CD4-positive, alpha-beta T cell treated with Interleukin-12 subunit alpha and Interleukin-12 subunit beta, for 1 hour (primary cell): ENCODE measurements around the gene ARHGAP9.
"Not testable (repeated sequence)": the region's sequence is repeated elsewhere in the genome, so short reads cannot be mapped to it uniquely, and the experiment has no call there.

Experiments
- DNase-seq: peaks from one replicate; pipeline ENCODE4 v3.0.0-alpha.2; 2020

Gene ARHGAP9

DNA sequence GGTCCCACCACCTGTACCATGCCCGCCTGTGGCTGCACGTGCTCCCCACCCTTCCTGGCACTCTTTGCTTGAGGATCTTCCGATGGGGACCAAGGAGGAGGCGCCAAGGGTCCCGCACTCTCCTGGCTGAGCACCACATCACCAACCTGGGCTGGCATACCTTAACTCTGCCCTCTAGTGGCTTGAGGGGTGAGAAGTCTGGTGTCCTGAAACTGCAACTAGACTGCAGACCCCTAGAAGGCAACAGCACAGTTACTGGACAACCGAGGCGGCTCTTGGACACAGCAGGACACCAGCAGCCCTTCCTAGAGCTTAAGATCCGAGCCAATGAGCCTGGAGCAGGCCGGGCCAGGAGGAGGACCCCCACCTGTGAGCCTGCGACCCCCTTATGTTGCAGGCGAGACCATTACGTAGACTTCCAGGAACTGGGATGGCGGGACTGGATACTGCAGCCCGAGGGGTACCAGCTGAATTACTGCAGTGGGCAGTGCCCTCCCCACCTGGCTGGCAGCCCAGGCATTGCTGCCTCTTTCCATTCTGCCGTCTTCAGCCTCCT is 23.4 kb downstream of the ARHGAP9 start:
- peak; percentile 66 for DNase-seq

DNA sequence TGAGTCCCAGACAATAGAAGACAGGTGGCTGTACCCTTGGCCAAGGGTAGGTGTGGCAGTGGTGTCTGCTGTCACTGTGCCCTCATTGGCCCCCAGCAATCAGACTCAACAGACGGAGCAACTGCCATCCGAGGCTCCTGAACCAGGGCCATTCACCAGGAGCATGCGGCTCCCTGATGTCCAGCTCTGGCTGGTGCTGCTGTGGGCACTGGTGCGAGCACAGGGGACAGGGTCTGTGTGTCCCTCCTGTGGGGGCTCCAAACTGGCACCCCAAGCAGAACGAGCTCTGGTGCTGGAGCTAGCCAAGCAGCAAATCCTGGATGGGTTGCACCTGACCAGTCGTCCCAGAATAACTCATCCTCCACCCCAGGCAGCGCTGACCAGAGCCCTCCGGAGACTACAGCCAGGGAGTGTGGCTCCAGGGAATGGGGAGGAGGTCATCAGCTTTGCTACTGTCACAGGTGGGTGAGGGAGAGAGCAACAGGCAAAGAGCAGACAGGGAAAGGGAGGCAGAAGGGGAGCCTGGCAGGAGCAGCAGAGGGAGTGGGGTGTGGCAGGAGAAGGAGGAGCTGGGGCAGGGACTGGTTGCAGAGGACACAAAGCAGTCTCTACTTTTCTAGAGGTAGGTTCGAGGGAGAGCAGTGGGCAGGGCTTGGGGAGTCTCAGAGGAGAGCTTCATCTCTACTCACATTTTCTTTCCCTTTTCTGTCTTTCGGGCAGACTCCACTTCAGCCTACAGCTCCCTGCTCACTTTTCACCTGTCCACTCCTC is 24.1 kb downstream of the ARHGAP9 start:
- no peak for DNase-seq

GRCh38 chr12:57454566-57455373 is 24.9 kb downstream of the ARHGAP9 start, which contains the start of gene INHBE:
Gene INHBE, plus strand, starts transcription at chr12:57455307. Its CDS starts 230 bp downstream, at chr12:57455537.
- no peak for DNase-seq

- no peak for DNase-seq
Observed at GRCh38 chr12:57454213-57454565, 25.5 kb downstream of the ARHGAP9 start.

DNA sequence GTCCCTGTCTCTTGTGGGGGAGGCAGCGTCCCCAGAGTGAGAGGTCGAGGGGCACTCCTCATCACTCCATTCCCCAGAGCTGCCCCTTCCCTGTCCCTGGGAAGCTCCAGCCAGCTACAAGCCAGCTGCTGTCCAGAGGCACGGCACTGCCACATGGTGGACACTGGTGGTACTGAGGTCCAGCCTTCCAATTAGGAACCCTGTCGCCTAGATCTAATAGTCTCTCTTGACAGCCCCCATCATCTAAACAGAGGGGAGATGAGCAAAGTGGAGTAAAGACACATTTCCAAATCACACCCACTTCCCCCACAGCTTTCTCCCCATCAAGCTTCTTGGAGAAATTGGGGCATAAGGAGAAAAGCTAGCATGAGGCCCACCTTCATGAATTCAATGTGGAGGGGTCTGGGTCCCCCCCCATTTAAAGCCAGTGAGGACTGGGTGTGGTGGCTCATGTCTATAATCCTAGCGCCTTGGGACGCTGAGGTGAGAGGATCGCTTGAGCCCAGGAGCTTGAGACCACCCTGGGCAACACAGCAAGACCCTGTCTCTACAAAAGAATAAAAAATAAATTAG is 26.6 kb downstream of the ARHGAP9 start:
- peak; percentile 47 for DNase-seq

DNA sequence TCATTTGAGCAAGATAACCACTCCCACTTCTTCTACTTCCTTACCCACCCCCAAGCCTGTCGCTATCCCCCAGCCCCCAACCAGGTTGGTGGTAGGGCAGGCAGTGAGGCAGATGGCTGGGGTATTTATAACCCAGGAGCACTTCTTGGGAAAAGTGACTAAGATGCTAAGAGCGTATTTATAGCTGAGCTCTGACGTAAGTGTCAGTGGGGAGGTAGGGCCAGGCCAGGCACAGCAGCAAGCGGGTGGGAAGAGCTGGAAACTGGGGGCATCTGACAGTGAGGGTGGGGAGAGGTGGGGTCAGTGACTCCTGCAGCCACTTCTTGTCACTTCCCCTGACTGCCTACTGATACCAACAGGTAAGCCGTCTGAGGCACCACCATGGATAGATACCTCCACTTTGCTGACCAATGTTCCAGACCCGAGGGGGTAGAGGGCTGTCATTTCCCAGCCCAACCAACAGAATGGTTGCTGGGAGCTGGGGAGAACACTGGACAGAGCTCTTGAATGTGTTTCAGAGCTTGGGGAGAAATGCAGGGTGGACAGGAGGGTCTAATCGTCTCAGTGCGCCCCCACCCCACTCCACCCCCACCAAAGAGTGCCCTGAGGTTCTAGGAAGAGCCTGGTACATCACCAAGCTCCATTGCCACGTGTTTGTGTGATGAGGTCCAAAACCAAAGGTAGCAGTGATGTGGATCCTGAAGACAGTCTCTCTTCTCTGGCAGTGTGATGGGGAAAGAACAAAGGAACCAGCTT is 27.3 kb downstream of the ARHGAP9 start:
- no peak for DNase-seq

- no peak for DNase-seq
Observed at GRCh38 chr12:57451233-57451778, 28.4 kb downstream of the ARHGAP9 start.

GRCh38 chr12:57450057-57450456 is 29.6 kb downstream of the ARHGAP9 start:
- no peak for DNase-seq

DNA sequence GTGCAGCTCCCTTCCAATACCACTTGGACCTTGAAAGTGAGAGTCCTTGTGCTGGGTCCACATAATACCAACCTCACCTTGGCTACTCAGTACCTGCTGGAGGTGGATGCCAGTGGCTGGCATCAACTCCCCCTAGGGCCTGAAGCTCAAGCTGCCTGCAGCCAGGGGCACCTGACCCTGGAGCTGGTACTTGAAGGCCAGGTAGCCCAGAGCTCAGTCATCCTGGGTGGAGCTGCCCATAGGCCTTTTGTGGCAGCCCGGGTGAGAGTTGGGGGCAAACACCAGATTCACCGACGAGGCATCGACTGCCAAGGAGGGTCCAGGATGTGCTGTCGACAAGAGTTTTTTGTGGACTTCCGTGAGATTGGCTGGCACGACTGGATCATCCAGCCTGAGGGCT is 30.3 kb downstream of the ARHGAP9 start:
- DNase-seq = no peak

DNA sequence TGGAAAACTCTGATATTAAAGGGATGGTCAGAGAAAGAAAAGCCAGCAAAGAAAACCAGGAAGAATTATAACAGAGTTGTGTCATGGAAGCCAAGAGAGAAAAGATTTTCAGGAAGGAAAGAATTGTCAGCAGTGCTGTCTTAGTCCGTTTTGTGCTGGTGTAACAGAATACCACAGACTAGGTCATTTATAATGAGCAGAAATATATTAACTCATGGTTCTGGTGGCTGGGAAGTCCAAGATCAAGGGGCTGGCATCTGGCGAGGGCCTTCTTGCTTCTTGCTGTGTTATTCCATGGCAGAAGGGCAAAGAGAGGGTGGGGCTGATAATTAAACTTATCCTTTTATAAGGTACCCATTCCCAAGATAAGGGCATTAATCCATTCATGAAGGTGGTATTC is 31.0 kb downstream of the ARHGAP9 start:
- DNase-seq = no peak

DNA sequence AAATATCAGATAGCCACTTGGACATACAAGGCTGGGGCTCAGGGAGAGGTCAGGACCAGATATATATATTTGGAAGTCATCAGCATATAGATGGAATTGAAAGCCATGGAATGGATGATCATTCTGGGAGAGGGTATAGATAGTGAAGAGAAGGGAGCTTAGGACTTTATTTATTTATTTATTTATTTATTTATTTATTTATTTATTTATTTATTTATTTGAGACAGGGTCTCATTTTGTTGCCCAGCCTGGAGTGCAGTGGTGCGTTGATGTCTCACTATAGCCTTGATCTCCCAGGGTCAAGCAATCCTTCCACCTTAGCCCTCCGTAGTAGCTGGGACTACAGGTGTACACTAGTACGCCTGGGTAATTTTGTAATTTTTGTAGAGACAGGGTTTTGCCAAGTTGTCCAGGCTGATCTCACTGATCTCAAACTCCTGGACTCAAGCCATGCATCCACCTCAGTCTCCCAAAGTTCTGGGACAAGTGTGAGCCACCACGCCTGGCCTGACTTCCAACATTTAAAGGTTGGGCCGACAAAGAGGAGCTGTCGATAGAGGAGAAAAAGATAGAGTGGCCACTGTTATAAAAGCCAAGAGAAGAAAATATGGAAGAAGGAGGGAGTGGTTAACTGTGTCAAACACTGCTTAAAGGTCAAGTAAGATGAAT is 33.2 kb downstream of the ARHGAP9 start:
- DNase-seq = no peak

DNA sequence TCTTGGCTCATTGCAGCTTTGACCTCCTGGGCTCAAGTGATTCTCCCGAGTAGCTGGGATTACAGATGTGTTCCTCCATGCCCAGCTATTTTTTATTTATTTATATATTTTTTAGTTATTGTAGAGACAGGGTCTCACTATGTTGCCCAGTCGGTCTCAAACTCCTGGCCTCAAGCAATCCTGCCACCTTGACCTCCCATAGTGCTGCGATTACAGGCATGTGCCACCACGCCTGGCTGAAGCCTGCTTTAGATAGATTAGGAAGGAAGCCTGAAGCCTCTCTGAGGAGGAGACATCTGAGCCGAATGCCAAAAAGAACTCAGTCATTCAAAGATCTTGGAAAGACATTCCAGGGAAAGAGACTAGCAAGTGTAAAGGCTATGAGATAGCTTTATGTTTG is 34.9 kb downstream of the ARHGAP9 start:
- DNase-seq = no peak

DNA sequence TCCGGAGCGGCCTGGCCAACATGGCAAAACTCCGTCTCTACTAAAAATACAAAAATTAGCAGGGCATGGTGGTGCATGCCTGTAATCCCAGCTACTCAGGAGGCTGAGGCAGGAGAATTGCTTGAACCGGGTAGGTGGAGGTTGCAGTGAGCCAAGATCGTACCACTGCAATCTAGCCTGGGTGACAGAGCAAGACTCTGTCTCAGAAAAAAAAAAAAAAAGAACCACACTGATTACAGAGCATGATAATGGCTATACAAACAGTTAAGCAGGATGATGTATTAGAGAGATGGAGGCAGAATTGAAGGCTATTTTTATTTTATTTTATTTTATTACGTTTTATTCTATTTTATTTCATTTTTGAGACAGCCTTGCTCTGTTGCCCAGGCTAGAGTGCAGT is 35.3 kb downstream of the ARHGAP9 start:
- not testable (repeated sequence) for DNase-seq

GRCh38 chr12:57441846-57442427 is 37.7 kb downstream of the ARHGAP9 start:
- DNase-seq = no peak

DNA sequence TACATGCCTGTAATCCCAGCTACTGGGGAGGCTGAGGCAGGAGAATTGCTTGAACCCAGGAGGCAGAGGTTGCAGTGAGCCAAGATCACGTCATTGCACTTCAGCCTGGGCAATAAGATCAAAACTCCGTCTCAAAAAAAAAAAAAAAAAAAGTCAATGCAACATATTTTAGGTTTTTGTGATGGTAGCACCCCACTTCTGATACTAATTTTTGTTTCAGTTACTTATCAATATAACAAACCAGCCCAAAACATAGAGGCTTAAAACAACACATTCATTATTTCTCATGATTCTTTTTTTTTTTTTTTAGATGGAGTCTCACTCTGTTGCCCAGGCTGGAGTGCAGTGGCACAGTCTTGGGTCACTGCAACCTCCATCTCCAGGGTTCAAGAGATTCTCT is 38.3 kb downstream of the ARHGAP9 start:
- DNase-seq = not testable (repeated sequence)

DNA sequence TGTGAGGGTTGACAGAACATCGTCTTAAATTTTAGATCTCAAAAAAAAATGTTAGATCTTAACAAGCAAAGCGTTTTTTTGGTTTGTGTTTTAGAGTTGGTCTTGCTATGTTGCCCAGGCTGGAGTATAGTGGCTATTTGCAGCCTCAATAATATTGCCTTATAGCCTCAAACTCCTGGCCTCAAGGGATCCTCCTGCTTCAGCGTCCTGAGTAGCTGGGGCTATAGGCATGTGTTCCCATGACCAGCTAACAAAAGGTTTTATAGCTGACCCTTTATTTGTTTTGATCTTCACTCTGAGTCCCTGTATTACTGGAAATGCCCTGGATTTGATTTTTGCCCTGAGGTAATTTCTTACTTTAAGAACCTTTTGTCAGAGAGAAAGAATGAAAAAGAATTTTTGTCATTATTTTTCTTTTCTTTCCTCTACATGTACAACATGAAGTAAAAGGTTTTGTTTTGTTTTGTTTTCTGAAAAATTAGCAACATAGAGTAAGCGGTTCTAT is 39.9 kb downstream of the ARHGAP9 start:
- DNase-seq = no peak

GRCh38 chr12:57438400-57438799 is 41.3 kb downstream of the ARHGAP9 start:
- DNase-seq = no peak

DNA sequence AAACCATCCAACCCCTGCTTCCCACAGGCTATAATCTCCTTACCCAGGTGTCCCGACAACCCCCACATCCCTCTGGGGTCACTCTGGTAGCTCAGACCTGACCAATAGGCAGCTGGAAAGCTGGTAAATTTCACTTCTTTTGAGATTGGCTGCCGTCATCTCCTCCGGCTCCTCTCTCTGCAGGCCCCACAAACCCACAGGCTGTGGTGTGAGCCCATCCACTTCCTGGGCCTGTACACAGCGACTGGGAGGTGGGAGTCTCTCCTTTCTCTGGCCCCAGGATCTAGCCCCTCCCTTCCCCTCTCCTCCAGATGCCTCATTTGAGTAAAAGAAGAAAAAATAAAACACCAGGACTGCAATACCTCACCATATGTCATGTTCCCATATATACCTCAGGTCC is 44.4 kb downstream of the ARHGAP9 start:
- DNase-seq = no peak

GRCh38 chr12:57434517-57435223 is 45.0 kb downstream of the ARHGAP9 start, which contains the start of gene INHBC:
Gene INHBC, plus strand, starts transcription at chr12:57434784. Its CDS starts 103 bp downstream, at chr12:57434887.
- no peak for DNase-seq

DNA sequence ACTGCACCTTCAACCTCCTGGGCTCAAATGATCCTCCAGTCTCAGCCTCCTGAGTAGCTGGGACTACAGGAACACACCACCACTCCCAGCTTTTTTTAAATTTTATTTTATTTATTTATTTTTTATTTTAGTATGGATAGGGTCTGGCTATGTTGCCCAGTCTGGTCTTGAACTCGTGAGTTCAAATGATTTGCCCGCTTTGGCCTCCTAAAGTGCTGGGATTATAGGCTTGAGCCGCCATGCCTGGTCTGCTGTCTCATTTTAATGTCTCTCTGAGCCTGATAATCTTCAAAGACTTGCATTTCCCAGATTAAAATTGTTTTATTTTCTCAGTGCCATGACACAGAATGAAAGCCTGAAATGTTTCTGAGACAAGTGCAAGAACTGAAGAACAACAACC is 46.3 kb downstream of the ARHGAP9 start:
- no peak for DNase-seq
